Stimulated activated memory B cell treated with anti-CD40 and anti-IgM and Interleukin-4, amounts not matched to agents 10 μg/mL and 1 μg/mL and 100 μg/mL, for 72 hours (primary cell): ENCODE data around the gene AIDA.
"Not testable (repeated sequence)": the region's sequence is repeated elsewhere in the genome, so short reads cannot be mapped to it uniquely, and the experiment has no call there.

ENCODE experiments used
- ATAC-seq: fragments of 150-1000 bp; cut with Tn5 transposase; 2 replicates; pipeline ENCODE4 v1.10.0; 2021
- H3K27ac Mint-ChIP-seq: one replicate; pipeline ENCODE4 v1.8.0; 2022; ENCODE audit warnings: mild to moderate bottlenecking, mixed read lengths
- H3K27me3 Mint-ChIP-seq: one replicate; pipeline ENCODE4 v1.8.0; 2022; ENCODE audit warnings: mixed read lengths
- H3K36me3 Mint-ChIP-seq: one replicate; pipeline ENCODE4 v1.8.0; 2022; ENCODE audit warnings: mixed read lengths
- H3K4me1 Mint-ChIP-seq: one replicate; pipeline ENCODE4 v1.8.0; 2022; ENCODE audit warnings: mixed read lengths
- H3K4me3 Mint-ChIP-seq: one replicate; pipeline ENCODE4 v1.8.0; 2022; ENCODE audit warnings: mild to moderate bottlenecking, moderate library complexity, mixed read lengths
- H3K9me3 Mint-ChIP-seq: one replicate; pipeline ENCODE4 v1.8.0; 2022; ENCODE audit warnings: mixed read lengths

AIDA gene

GRCh38 chr1:222691016-222691415 is 21.3 kb downstream of the AIDA start:
- no peaks in the 10 kb centered on the region for H3K27me3 Mint-ChIP-seq
- no peak overlapping the region for H3K27ac Mint-ChIP-seq
- H3K9me3 Mint-ChIP-seq: no peaks in the 10 kb centered on the region
- H3K4me1 Mint-ChIP-seq: peaks cover 22% of the 10 kb centered on the region
- no peak overlapping the region for H3K4me3 Mint-ChIP-seq
- ATAC-seq: no peak
- peaks cover 17% of the 10 kb centered on the region for H3K36me3 Mint-ChIP-seq

- no peak for ATAC-seq
- H3K9me3 Mint-ChIP-seq: no peaks in the 10 kb centered on the region
- H3K27me3 Mint-ChIP-seq: no peaks in the 10 kb centered on the region
- H3K4me3 Mint-ChIP-seq: no peak overlapping the region
- no peaks in the 10 kb centered on the region for H3K4me1 Mint-ChIP-seq
- H3K27ac Mint-ChIP-seq: peak overlapping the region; percentile 40
- H3K36me3 Mint-ChIP-seq: peaks cover 15% of the 10 kb centered on the region
Measured at GRCh38 chr1:222680080-222680479, 32.2 kb downstream of the AIDA start.

- H3K27me3 Mint-ChIP-seq: no peaks in the 10 kb centered on the region
- ATAC-seq: no peak
- peak overlapping the region; percentile 37 for H3K27ac Mint-ChIP-seq
- no peak overlapping the region for H3K4me3 Mint-ChIP-seq
- H3K4me1 Mint-ChIP-seq: no peaks in the 10 kb centered on the region
- H3K36me3 Mint-ChIP-seq: peaks cover 37% of the 10 kb centered on the region
- H3K9me3 Mint-ChIP-seq: no peaks in the 10 kb centered on the region
Measured at GRCh38 chr1:222670110-222670509, 42.2 kb downstream of the AIDA start.

GRCh38 chr1:222669107-222669506 is 43.2 kb downstream of the AIDA start:
- H3K27me3 Mint-ChIP-seq, H3K4me3 Mint-ChIP-seq, H3K9me3 Mint-ChIP-seq, H3K27ac Mint-ChIP-seq, H3K4me1 Mint-ChIP-seq, ATAC-seq: not testable (repeated sequence)
- H3K36me3 Mint-ChIP-seq: peaks cover 38% of the 10 kb centered on the region

GRCh38 chr1:222668184-222668583 is 44.1 kb downstream of the AIDA start:
- peaks cover 35% of the 10 kb centered on the region for H3K36me3 Mint-ChIP-seq
- H3K4me1 Mint-ChIP-seq, H3K9me3 Mint-ChIP-seq, H3K27ac Mint-ChIP-seq, ATAC-seq, H3K4me3 Mint-ChIP-seq, H3K27me3 Mint-ChIP-seq: not testable (repeated sequence)

GRCh38 chr1:222665964-222666363 is 46.3 kb downstream of the AIDA start:
- H3K4me1 Mint-ChIP-seq: no peaks in the 10 kb centered on the region
- no peak overlapping the region for H3K4me3 Mint-ChIP-seq
- ATAC-seq: no peak
- H3K9me3 Mint-ChIP-seq: no peaks in the 10 kb centered on the region
- H3K27ac Mint-ChIP-seq: no peak overlapping the region
- no peaks in the 10 kb centered on the region for H3K27me3 Mint-ChIP-seq
- H3K36me3 Mint-ChIP-seq: peaks cover 31% of the 10 kb centered on the region

- H3K36me3 Mint-ChIP-seq: peaks cover 49% of the 10 kb centered on the region
- ATAC-seq: no peak
- no peak overlapping the region for H3K27ac Mint-ChIP-seq
- H3K27me3 Mint-ChIP-seq: no peaks in the 10 kb centered on the region
- H3K4me3 Mint-ChIP-seq: no peak overlapping the region
- no peaks in the 10 kb centered on the region for H3K9me3 Mint-ChIP-seq
- H3K4me1 Mint-ChIP-seq: peaks cover 2% of the 10 kb centered on the region
Measured at GRCh38 chr1:222663431-222663934, 48.8 kb downstream of the AIDA start.

GRCh38 chr1:222657899-222658298 is 54.4 kb downstream of the AIDA start:
- Mint-ChIP-seq H3K36me3 (peaks cover 70% of the 10 kb centered on the region), H3K9me3 (no peaks in the 10 kb centered on the region), H3K4me3 (no peak overlapping the region), H3K4me1 (peaks cover 43% of the 10 kb centered on the region), H3K27ac (peak overlapping the region; percentile 46), H3K27me3 (no peaks in the 10 kb centered on the region)
- ATAC-seq: no peak

- H3K27me3 Mint-ChIP-seq: no peaks in the 10 kb centered on the region
- H3K4me1 Mint-ChIP-seq: peaks cover 47% of the 10 kb centered on the region
- H3K4me3 Mint-ChIP-seq: no peak overlapping the region
- no peak for ATAC-seq
- no peaks in the 10 kb centered on the region for H3K9me3 Mint-ChIP-seq
- peaks cover 75% of the 10 kb centered on the region for H3K36me3 Mint-ChIP-seq
- peak overlapping the region; percentile 46 for H3K27ac Mint-ChIP-seq
Measured at GRCh38 chr1:222656391-222657155, 55.7 kb downstream of the AIDA start.

GRCh38 chr1:222654849-222655248 is 57.4 kb downstream of the AIDA start:
- peak overlapping the region; percentile 76 for H3K27ac Mint-ChIP-seq
- peak; percentile 98 for ATAC-seq
- H3K4me1 Mint-ChIP-seq: peaks cover 47% of the 10 kb centered on the region
- H3K36me3 Mint-ChIP-seq: peaks cover 67% of the 10 kb centered on the region
- no peaks in the 10 kb centered on the region for H3K9me3 Mint-ChIP-seq
- peak overlapping the region; percentile 27 for H3K4me3 Mint-ChIP-seq
- no peaks in the 10 kb centered on the region for H3K27me3 Mint-ChIP-seq

- Mint-ChIP-seq H3K36me3 (peaks cover 61% of the 10 kb centered on the region), H3K27me3 (no peaks in the 10 kb centered on the region), H3K4me3 (no peak overlapping the region), H3K9me3 (no peaks in the 10 kb centered on the region), H3K27ac (peak overlapping the region; percentile 76), H3K4me1 (peaks cover 43% of the 10 kb centered on the region)
- peak; percentile 78 for ATAC-seq
Measured at GRCh38 chr1:222653178-222653827, 59.0 kb downstream of the AIDA start.

- Mint-ChIP-seq H3K4me3 (no peak overlapping the region), H3K4me1 (peaks cover 41% of the 10 kb centered on the region), H3K36me3 (peaks cover 57% of the 10 kb centered on the region)
Measured at GRCh38 chr1:222652676-222653075, 59.6 kb downstream of the AIDA start.

GRCh38 chr1:222644636-222644980 is 67.7 kb downstream of the AIDA start:
- Mint-ChIP-seq H3K4me3 (peak overlapping the region; percentile 79), H3K27ac (peak overlapping the region; percentile 92), H3K9me3 (no peaks in the 10 kb centered on the region), H3K27me3 (no peaks in the 10 kb centered on the region), H3K4me1 (peaks cover 15% of the 10 kb centered on the region), H3K36me3 (peaks cover 6% of the 10 kb centered on the region)
- ATAC-seq: no peak

More at GRCh38 chr1:222652676-222653075, 59.6 kb downstream of the AIDA start:
- H3K9me3 Mint-ChIP-seq: no peaks in the 10 kb centered on the region
- peak overlapping the region; percentile 76 for H3K27ac Mint-ChIP-seq
- H3K27me3 Mint-ChIP-seq: no peaks in the 10 kb centered on the region
- no peak for ATAC-seq

- no peaks in the 10 kb centered on the region for H3K27me3 Mint-ChIP-seq
- ATAC-seq: peak; percentile 99
- peak overlapping the region; percentile 79 for H3K4me3 Mint-ChIP-seq
- H3K36me3 Mint-ChIP-seq: peaks cover 9% of the 10 kb centered on the region
- H3K9me3 Mint-ChIP-seq: no peaks in the 10 kb centered on the region
- H3K4me1 Mint-ChIP-seq: peaks cover 15% of the 10 kb centered on the region
- peak overlapping the region; percentile 92 for H3K27ac Mint-ChIP-seq
Measured at GRCh38 chr1:222643938-222644635, 68.2 kb downstream of the AIDA start.

GRCh38 chr1:222643606-222643937 is 68.7 kb downstream of the AIDA start:
- H3K27me3 Mint-ChIP-seq: no peaks in the 10 kb centered on the region
- peaks cover 15% of the 10 kb centered on the region for H3K4me1 Mint-ChIP-seq
- ATAC-seq: no peak
- peak overlapping the region; percentile 79 for H3K4me3 Mint-ChIP-seq
- H3K27ac Mint-ChIP-seq: peak overlapping the region; percentile 92
- no peaks in the 10 kb centered on the region for H3K9me3 Mint-ChIP-seq
- peaks cover 9% of the 10 kb centered on the region for H3K36me3 Mint-ChIP-seq
